ENCODE data around the gene INPP4B.

- TF ChIP-seq CTCF (IDR thresholded peaks at IDR 0.05) (no peak), ZFX (IDR thresholded peaks at IDR 0.05; ENCODE audit: borderline replicate concordance) (no peak)
Observed at GRCh38 chr4:142528433-142528832, 317.7 kb downstream of the INPP4B start.

Measured in 22Rv1 (cell line).